AG08396 (cell line): ENCODE results near the gene TFPT.
"Not testable (repeated sequence)": the region's sequence is repeated elsewhere in the genome, so short reads cannot be mapped to it uniquely, and the experiment has no call there.

Experiments used
- DNase-seq: peaks from one replicate; pipeline ENCODE4 v3.0.0; 2012; ENCODE audit warnings: low spot score, mixed read lengths

Gene TFPT

GRCh38 chr19:54121259-54121658, 5.8 kb upstream of the TFPT start:
- DNase-seq = no peak

- no peak for DNase-seq
These were observed 933 bp downstream of the TFPT start for GRCh38 chr19:54114340-54115108.

- no peak for DNase-seq
These were observed 5.8 kb downstream of the TFPT start for GRCh38 chr19:54109651-54110050.

- no peak for DNase-seq
These were observed 7.0 kb downstream of the TFPT start for GRCh38 chr19:54108496-54108895.

- no peak for DNase-seq
These were observed 7.5 kb downstream of the TFPT start for GRCh38 chr19:54107876-54108490.

- no peak for DNase-seq
These were observed 8.7 kb downstream of the TFPT start for GRCh38 chr19:54106716-54107115.

- DNase-seq = no peak
These were observed 9.7 kb downstream of the TFPT start for GRCh38 chr19:54105796-54106195.

DNA sequence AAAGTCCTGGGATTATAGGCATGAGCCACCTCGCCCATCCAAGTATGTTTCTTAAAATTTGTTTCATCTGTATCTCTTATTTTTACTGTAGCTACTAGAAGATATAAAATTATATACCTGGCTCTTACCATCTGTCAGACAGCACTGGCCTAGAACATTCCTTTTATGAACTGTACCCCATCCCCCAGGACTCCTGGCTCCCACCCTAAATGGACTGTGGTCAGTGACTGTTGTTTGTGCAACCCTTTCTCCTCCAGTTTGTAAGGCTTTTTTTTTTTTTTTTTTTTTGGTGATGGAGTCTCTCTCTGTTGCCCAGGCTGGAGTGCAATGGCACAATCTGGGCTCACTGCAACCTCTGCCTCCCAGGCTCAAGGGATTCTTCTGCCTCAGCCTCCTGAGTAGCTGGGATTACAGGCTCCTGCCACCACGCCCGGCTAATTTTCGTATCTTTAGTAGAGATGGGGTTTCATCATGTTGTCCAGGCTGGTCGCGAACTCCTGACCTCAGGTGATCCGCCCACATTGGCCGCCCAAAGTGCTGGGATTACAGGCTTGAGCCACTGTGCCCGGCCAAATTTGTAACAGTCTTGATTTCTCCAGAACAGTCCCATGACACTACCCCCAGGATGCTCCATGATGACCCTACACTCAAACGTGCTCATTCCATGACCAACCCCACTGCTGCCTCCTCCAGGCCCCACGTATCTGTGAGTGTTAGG, 10.3 kb downstream of the TFPT start:
- no peak for DNase-seq

- DNase-seq = peak; percentile 100
These were observed 12.9 kb downstream of the TFPT start, which contains the start of gene NDUFA3 for GRCh38 chr19:54102421-54103169. TSS of gene NDUFA3 (plus strand) at chr19:54102855. CDS start at chr19:54102879, 24 bp downstream.

- DNase-seq = no peak
These were observed 14.9 kb downstream of the TFPT start, which contains the start of gene OSCAR for GRCh38 chr19:54100561-54100960. TSS of gene OSCAR (minus strand) at chr19:54100803. CDS start at chr19:54100792, 11 bp downstream.

DNA sequence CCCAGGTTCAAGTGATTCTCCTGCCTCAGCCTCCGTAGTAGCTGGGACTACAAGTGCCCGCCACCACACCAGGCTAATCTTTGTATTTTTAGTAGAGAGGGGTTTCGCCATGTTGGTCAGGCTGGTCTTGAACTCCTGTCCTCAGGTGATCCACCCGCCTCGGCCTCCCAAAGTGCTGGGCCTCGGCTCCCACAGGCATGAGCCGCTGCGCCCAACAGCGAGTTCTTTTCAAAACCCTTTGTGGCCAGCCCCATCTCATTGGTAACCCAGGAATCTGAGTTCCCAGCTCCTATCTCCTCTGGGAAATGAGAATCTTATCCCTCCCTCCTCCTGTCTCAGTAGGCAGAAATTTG, 15.6 kb downstream of the TFPT start:
- DNase-seq = not testable (repeated sequence)

- DNase-seq = no peak
These were observed 16.1 kb downstream of the TFPT start for GRCh38 chr19:54099190-54099902.

GRCh38 chr19:54096617-54097106, 18.8 kb downstream of the TFPT start:
- DNase-seq = no peak

DNA sequence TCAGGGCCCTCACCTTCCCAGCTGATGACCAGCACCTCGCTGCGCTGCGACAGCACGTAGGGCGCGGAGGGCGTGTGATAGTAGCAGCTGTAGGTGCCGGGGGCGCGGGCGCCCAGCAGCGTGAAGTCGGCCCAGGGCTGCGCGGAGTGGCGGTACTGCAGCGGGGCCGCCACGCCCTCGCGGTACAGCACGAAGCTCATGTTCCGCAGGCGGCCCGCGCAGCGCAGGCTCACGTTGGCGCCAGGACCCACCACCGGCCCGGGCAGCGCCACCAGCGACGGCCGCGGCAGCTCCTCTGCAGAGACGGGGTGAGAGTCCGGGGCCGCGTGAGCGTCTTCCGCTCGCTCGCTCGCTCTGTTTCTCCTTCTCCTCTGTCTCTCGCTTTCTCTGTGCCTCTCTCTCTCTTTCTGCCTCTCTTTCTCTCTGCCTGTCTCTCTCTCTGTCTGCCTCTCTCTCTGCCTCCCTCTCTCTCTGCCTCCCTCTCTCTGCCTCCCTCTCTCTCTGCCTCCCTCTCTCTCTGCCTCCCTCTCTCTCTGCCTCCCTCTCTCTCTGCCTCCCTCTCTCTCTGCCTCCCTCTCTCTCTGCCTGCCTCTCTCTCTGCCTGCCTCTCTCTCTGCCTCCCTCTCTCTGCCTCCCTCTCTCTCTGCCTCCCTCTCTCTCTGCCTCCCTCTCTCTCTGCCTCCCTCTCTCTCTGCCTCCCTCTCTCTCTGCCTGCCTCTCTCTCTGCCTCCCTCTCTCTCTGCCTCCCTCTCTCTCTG, 19.4 kb downstream of the TFPT start:
- DNase-seq = peak; percentile 78

DNA sequence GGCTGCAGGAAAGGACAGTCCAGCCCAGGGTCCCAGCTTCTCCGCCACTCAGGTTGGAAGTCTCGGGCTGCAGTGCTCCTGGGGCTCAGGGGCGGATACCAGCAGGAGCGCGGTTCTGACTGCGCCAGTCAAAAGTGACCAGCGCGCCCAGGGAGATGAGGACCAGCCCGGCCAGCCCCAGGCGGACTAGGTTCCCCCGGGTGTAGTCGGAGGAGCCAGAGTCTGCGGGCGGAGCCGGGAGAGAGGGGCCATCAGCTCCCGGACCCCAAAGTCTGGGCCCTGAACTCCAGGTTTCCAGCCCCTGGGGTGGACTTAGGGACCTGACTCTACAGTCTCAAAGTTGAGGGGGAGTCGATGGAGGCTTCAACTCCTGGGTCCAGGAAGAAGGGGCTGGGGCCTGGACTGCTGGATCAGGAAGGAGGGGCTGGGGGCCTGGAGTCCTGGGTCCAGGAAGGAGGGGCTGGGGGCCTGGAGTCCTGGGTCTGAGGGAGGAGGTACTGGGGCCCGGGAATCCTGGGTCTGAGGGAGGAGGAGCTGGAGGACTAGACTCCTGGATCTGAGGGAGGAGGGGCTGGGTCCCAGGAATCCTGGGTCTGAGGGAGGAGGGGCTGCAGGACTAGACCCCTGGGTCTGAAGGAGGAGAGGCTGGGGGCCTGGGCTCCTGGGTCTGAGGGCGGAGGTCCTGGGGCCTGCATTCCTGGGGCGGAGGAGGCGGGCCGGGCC, 20.2 kb downstream of the TFPT start:
- no peak for DNase-seq

GRCh38 chr19:54094426-54095000, 20.9 kb downstream of the TFPT start:
- no peak for DNase-seq

DNA sequence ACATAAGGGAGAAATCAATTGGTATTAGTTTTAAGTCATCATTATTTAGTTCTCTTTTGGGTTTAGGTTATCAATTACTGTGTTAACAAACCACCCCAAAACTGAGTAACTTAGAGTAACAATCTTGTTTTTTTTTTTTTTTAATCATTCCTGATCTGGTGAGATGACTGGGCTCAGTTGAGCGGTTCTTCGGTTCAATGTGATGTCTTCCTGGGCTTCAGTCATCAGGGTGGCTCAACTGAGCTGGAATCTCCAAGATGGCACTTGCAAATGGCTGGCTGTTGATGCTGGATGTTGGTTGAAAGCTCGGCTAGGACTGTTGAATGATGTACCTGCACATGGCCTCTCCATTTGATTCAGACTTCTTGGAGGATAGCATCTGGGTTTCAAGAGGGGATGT, 31.0 kb downstream of the TFPT start:
- no peak for DNase-seq

- no peak for DNase-seq
These were observed 34.4 kb downstream of the TFPT start, which contains the start of gene TARM1 for GRCh38 chr19:54081032-54081431. TSS of gene TARM1 (minus strand) at chr19:54081365. CDS start at chr19:54081340, 25 bp downstream.

GRCh38 chr19:54077334-54077733, 38.1 kb downstream of the TFPT start:
- DNase-seq = no peak
